Measurements from ENCODE around the gene FLAD1.

Gene FLAD1

DNA sequence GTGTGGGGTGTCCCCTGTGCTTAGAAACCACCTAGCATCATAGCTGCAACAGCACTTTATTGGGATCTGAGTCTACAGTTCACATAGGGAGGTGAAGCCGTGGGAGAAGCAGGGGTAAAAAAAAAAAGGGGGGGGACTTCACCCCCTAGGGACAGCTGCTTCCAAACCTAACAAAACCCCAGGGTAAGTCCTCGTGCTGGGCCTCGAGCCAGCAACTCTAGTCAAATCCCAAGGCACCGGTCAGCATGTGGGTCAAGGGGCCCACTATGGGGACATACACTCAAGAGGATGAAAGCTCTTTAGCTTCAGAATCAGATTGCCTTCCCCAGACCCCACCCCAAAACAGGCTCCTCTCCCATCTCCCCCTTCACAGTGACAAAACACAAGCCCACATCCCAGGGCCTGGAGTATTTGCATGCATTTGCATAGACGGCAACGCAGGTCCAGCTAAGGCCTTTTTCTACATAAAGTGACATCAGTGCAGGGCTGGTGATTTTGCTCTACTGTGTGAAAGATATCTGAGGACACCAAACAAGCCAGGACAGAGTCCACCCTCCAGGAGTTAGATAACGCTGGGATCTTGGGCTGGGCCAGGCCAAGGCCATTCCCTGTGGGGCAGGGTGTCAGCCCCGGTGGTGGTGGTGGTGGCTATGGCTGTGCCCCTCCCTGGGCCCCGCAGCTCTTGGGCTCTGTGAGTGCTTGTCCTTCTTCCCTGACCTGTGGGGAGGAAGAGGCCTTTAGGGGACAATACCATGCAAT is 38.6 kb upstream of the FLAD1 start:
- Mint-ChIP-seq H3K9me3 (no peaks in the 10 kb centered on the region), H3K36me3 (peaks cover 8% of the 10 kb centered on the region), H3K27ac (peak overlapping the region; percentile 93)

GRCh38 chr1:154945160-154945961 is 37.8 kb upstream of the FLAD1 start:
- Mint-ChIP-seq H3K27me3 (no peaks in the 10 kb centered on the region), H3K4me1 (peaks cover 49% of the 10 kb centered on the region), H3K36me3 (peaks cover 8% of the 10 kb centered on the region), H3K27ac (peak overlapping the region; percentile 93), H3K9me3 (no peaks in the 10 kb centered on the region), H3K4me3 (no peak overlapping the region)
- DNase-seq (ENCODE audit: low spot score in 2 of 2) (no peak), ATAC-seq (ENCODE audit: low read depth) (no peak)

More for the DNA sequence above, 38.6 kb upstream of the FLAD1 start:
- Mint-ChIP-seq H3K4me3 (peak overlapping the region; percentile 72), H3K4me1 (peaks cover 54% of the 10 kb centered on the region), H3K27me3 (no peaks in the 10 kb centered on the region)
- no peak for ATAC-seq (ENCODE audit: low read depth)
- no peak for DNase-seq (ENCODE audit: low spot score in 2 of 2)

DNA sequence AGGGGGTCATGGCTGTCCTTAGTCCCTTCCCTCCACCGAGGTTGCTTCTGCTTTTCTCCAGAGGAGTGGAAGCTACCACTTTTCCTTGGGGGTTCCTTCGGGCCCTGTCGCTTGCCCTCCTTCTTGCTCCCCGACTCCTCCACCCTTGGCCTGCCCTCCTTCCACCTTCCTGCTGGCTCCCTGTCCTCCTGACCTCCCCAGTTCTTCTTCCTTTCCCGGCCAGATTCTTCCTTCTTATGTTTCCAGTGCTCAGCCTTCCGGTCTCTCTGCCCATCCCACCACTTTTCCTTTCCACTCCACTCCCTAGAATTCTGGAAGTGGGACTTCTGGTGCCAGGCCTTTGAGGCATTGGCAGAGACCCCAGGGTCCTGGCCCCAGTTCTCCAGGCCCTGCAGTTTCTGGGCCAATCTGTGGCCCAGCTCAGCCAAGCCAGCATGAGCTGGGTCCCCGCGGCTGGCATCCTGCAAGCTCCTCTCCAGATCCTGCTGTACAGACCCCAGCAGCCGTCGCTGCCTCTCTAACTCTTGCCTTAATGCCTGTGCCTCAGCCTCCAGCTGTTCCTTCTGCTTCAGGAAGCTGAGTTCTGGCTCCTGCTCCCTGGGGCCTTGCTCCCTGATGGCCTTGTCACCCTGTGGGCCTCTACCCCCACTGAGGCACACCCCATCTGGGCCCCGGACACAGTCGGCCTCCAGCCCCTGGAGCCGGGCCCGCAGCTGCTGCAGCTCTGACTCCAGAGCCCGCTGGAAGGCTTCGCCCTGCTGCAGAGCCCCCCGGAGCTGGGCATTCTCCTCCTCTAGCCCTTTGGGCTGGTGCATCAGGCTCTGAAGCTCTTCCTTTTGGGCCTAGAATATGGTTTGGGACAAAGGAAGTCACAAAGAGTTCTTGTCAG is 36.9 kb upstream of the FLAD1 start:
- Mint-ChIP-seq H3K27me3 (no peaks in the 10 kb centered on the region), H3K36me3 (peaks cover 13% of the 10 kb centered on the region), H3K9me3 (no peaks in the 10 kb centered on the region), H3K27ac (peak overlapping the region; percentile 51), H3K4me1 (peaks cover 45% of the 10 kb centered on the region), H3K4me3 (no peak overlapping the region)
- no peak for ATAC-seq (ENCODE audit: low read depth)
- no peak for DNase-seq (ENCODE audit: low spot score in 2 of 2)

DNA sequence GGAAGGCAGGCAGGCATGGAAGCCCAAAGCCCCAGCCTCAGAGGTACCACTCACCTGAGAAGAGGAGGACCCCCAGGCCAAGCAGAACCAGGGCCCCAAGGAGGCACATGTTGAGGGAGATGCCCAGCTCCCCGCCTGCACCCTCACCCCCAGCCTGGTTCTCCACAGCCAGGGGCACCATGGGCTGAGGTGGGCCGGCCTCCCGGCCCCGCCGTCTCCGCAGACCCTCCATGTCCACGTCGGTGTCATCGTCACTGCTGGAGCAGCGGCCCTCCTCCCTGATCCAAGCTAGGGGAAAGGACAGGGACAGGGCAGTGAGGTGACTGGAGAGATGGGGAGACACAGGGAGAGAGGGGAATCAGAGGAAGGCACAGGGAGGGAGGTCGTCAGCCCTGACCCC is 35.1 kb upstream of the FLAD1 start:
- DNase-seq (ENCODE audit: low spot score in 2 of 2) (no peak), ATAC-seq (ENCODE audit: low read depth) (no peak)
- H3K4me3 Mint-ChIP-seq, result no peak overlapping the region
- peaks cover 44% of the 10 kb centered on the region for H3K4me1 Mint-ChIP-seq
- H3K36me3 Mint-ChIP-seq, result peaks cover 13% of the 10 kb centered on the region
- no peaks in the 10 kb centered on the region for H3K27me3 Mint-ChIP-seq
- peak overlapping the region; percentile 60 for H3K27ac Mint-ChIP-seq
- no peaks in the 10 kb centered on the region for H3K9me3 Mint-ChIP-seq

GRCh38 chr1:154951901-154952657 is 31.1 kb upstream of the FLAD1 start:
- peak overlapping the region; percentile 99 for H3K27ac Mint-ChIP-seq
- peaks cover 51% of the 10 kb centered on the region for H3K4me1 Mint-ChIP-seq
- H3K36me3 Mint-ChIP-seq, result peaks cover 13% of the 10 kb centered on the region
- peak overlapping the region; percentile 73 for H3K4me3 Mint-ChIP-seq
- no peaks in the 10 kb centered on the region for H3K9me3 Mint-ChIP-seq
- DNase-seq (ENCODE audit: low spot score in 2 of 2) (peak in 1 of 2 donors; percentile 46), ATAC-seq (ENCODE audit: low read depth) (peak; percentile 39)
- no peaks in the 10 kb centered on the region for H3K27me3 Mint-ChIP-seq

DNA sequence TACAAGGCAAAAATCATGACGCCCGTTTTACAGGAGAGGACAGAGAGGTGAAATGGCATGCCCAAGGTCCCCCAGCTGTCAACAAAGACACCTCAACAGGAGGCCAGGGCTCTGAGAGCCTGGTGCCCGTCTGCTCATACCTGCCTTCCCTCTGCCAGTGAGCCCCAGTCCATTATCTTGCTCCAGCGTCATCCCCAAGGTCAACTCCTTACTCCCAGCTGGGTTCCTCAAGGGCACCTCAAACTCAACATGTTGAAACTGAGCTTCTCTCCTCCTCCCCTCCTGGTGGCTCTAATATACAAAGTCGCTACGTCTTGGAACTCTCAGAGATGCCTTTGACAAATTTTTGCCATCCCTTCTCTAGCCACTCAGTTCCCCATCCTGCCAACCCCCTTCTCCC is 30.5 kb upstream of the FLAD1 start:
- Mint-ChIP-seq H3K9me3 (no peaks in the 10 kb centered on the region), H3K36me3 (peaks cover 13% of the 10 kb centered on the region), H3K27me3 (no peaks in the 10 kb centered on the region), H3K4me1 (peaks cover 51% of the 10 kb centered on the region), H3K27ac (peak overlapping the region; percentile 99), H3K4me3 (peak overlapping the region; percentile 73)
- DNase-seq (ENCODE audit: low spot score in 2 of 2), result no peak
- no peak for ATAC-seq (ENCODE audit: low read depth)

DNA sequence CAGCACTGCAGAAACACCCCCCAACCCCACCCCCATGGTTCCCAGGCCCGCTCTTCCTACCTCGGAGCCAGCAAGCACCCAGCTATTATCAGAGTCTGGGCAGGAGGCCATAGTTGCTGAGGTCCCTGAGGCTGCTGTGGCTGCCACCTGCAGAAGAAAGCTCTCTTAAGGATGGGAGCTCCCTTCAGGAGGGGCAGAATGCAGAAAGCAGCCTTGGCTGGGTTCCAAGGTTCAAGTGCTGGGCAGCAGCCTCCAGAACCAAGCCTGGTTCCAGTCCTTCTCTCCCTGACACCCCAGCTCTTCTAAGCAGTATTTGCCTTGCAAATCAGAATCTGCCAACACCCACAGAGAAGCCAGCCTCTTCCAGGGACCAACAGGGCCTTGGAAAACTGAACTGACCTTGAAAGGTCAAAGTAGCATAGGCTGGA is 29.5 kb upstream of the FLAD1 start:
- no peaks in the 10 kb centered on the region for H3K27me3 Mint-ChIP-seq
- peaks cover 11% of the 10 kb centered on the region for H3K36me3 Mint-ChIP-seq
- H3K4me3 Mint-ChIP-seq, result peak overlapping the region; percentile 99
- ATAC-seq (ENCODE audit: low read depth) (no peak), DNase-seq (ENCODE audit: low spot score in 2 of 2) (no peak)
- peaks cover 49% of the 10 kb centered on the region for H3K4me1 Mint-ChIP-seq
- H3K9me3 Mint-ChIP-seq, result no peaks in the 10 kb centered on the region
- H3K27ac Mint-ChIP-seq, result peak overlapping the region; percentile 99

- ATAC-seq (ENCODE audit: low read depth) (no peak), DNase-seq (ENCODE audit: low spot score in 2 of 2) (no peak)
- H3K36me3 Mint-ChIP-seq, result peaks cover 7% of the 10 kb centered on the region
Measured at GRCh38 chr1:154954541-154954940, 28.6 kb upstream of the FLAD1 start.

GRCh38 chr1:154955039-154955717 is 28.0 kb upstream of the FLAD1 start:
- peak; percentile 71 to 80 for DNase-seq (ENCODE audit: low spot score in 2 of 2)
- Mint-ChIP-seq H3K27me3 (no peaks in the 10 kb centered on the region), H3K4me3 (peak overlapping the region; percentile 99)

More at GRCh38 chr1:154954541-154954940, 28.6 kb upstream of the FLAD1 start:
- H3K27ac Mint-ChIP-seq, result peak overlapping the region; percentile 99
- H3K9me3 Mint-ChIP-seq, result no peaks in the 10 kb centered on the region
- peak overlapping the region; percentile 99 for H3K4me3 Mint-ChIP-seq
- H3K27me3 Mint-ChIP-seq, result no peaks in the 10 kb centered on the region
- H3K4me1 Mint-ChIP-seq, result peaks cover 47% of the 10 kb centered on the region

DNA sequence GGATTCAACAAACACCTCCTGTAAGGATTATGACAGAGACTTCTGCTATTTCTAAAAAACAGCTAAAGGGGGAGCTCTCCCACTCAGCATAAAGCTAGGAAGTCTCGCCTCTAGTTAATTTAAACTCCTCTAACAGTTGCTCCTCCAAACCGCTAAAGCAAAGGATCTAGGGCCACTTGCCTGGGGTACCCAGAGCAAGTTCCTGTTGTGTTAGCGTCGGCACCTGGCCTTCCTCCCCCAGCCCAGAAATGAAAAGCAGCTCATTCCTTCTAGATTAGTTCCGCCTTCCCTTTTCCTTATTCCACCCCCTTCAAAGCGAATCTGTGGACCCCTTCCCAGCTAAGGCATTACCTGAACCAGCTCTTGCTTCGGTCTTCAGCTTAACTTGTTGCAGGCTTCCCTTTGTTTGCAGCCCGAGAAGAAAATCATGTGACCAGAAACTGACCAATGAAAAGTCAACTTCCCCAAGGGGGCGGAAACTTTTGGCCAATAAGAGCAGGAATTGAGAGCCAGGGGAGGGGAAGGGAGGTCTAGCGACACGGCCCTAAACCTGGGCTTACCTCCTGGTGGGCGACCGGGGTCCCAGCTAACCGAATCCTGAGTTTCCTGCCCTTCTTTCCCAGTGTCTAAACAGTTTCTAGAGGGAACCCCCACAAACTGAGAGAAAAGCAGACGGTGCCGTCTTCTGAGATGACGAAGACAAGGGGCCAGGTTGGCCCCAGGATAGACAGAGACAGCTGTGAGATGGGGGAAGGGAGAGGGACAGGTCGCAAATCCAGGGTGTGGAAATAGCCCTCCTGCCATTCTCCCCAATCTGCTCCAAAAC is 27.2 kb upstream of the FLAD1 start, which contains the start of gene PBXIP1:
TSS of gene PBXIP1 (minus strand) at position 382 of the 826 bp plus-strand sequence. CDS start 2,378 bp downstream, outside the sequence.
- Mint-ChIP-seq H3K27me3 (no peaks in the 10 kb centered on the region), H3K27ac (peak within 1 kb of the TSS; percentile 99), H3K36me3 (peaks cover 1% of the 10 kb centered on the region), H3K4me1 (peaks cover 47% of the 10 kb centered on the region), H3K9me3 (no peaks in the 10 kb centered on the region), H3K4me3 (peak within 1 kb of the TSS; percentile 99)
- DNase-seq (ENCODE audit: low spot score in 2 of 2) (peak; percentile 80 to 91), ATAC-seq (ENCODE audit: low read depth) (peak; percentile 59)

More at GRCh38 chr1:154955039-154955717, 28.0 kb upstream of the FLAD1 start:
- Mint-ChIP-seq H3K4me1 (peaks cover 47% of the 10 kb centered on the region), H3K36me3 (peaks cover 7% of the 10 kb centered on the region), H3K27ac (peak overlapping the region; percentile 99), H3K9me3 (no peaks in the 10 kb centered on the region)
- ATAC-seq (ENCODE audit: low read depth), result peak; percentile 78

DNA sequence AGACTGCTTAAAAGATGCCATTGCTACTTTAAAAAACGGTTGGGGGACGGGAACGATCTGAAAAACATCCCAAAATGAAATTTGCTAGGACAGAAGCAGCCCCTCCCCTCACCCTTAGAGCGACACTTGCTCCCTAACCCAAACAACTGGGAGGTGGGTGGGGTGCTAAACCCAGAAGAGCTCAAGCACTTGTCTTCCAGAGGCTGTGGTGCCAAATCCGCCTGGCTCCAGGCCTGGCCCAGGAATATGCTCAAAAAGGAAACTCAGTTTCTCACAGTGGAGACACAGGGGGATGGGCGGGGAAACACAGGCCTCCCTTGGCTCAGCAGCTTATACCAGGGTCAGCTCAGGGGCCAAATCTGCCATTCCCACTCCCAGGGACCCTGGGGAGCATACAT is 26.6 kb upstream of the FLAD1 start:
- DNase-seq (ENCODE audit: low spot score in 2 of 2) (no peak), ATAC-seq (ENCODE audit: low read depth) (no peak)
- Mint-ChIP-seq H3K27me3 (no peaks in the 10 kb centered on the region), H3K36me3 (peaks cover 1% of the 10 kb centered on the region), H3K9me3 (no peaks in the 10 kb centered on the region), H3K4me3 (peak overlapping the region; percentile 99), H3K4me1 (peaks cover 50% of the 10 kb centered on the region), H3K27ac (peak overlapping the region; percentile 99)

DNA sequence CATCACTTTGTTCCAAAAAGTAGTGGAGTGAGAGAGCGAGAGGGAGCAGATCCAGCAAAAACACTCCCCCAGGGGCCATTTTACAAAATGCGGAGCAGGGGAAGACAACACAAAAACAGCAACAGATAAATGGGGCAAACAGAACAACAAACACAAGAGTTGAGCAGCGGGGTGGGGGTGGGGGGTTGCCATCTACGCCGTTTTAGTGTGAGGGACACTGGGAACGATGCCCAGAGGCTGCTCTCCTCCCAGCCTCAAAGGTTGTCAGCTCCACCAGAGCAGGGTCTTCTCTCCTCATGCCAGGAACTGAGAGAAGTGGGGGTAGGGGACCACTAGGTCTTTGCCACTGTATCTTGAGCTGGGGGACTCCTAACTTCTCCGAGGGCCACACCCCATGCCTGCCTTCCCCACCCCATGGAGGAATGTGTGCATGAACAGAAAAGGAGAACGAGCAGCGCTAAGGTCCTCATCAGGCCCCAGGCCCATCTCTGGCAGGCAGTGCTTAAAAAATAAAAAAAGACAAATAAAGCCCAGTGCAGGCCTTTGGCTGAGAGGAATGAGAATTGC is 26.0 kb upstream of the FLAD1 start:
- H3K4me3 Mint-ChIP-seq, result no peak overlapping the region
- ATAC-seq (ENCODE audit: low read depth) (no peak), DNase-seq (ENCODE audit: low spot score in 2 of 2) (no peak)
- peaks cover 45% of the 10 kb centered on the region for H3K4me1 Mint-ChIP-seq
- peaks cover 1% of the 10 kb centered on the region for H3K36me3 Mint-ChIP-seq
- H3K27ac Mint-ChIP-seq, result no peak overlapping the region
- H3K27me3 Mint-ChIP-seq, result no peaks in the 10 kb centered on the region
- H3K9me3 Mint-ChIP-seq, result no peaks in the 10 kb centered on the region

Data from memory B cell (primary cell).